ENCODE measurements around the gene OSTM1. TPM values are rescaled to one million over a fixed set of nuclear protein-coding genes. Genes with fewer than 3 reads are reported as not detected.

The OSTM1 gene
- total and polyA plus RNA-seq, 2 experiments from 2014 or later: 17.4 to 28.1 TPM

DNA sequence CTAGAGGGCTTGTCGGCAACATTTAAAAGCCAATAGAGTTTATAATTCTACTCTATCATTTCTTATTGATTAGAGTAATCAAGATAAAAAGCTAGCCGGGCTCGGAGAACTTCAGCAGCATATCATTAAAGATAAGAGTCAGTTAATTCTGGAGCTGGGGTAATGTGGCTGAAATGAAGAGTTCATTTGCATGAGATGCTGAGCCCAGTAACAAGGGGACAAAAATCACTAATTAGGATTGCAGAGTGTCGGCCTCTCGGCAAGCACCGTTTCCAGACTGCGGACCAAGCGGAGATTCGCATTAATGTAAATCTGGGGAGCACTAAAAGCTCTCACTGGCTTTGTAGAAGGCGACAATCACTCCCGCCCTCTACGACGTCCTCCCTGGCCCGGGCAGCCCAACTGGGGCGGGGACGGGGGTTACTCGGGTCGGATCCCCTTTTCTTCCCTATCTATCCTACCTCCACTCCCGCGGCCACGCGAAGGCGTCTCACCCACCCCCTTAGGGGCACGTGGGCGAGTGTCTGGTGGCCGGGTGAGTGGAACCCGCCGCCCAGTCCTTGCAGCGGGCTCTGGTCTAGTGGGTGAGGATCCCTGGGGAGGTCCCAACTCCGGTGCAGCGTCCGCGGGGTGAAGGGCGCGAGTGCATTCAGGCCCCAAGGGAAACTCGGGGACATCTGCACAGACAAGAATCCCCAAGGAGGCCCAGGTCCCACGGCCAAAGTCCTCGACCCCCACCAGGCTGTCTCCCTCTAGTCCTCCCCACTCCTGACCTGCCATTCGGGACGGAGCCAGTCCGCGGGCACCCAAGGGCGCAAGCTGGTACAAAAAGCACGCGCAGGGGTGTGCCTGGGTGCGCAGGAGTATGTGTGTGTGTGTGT, 42.2 kb upstream of the OSTM1 start (continued):
- TF ChIP-seq, protein P1, sequence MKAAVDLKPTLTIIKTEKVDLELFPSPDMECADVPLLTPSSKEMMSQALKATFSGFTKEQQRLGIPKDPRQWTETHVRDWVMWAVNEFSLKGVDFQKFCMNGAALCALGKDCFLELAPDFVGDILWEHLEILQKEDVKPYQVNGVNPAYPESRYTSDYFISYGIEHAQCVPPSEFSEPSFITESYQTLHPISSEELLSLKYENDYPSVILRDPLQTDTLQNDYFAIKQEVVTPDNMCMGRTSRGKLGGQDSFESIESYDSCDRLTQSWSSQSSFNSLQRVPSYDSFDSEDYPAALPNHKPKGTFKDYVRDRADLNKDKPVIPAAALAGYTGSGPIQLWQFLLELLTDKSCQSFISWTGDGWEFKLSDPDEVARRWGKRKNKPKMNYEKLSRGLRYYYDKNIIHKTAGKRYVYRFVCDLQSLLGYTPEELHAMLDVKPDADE (IDR thresholded peaks at IDR 0.05): no peak
- TF ChIP-seq ZNF114 (CRISPR knock-in tag; IDR thresholded peaks at IDR 0.05): no peak

- peak; percentile 6 for ATAC-seq
- peak; percentile 61 to 65 for TF ChIP-seq CTCF (conservative IDR thresholded peaks at IDR 0.05; ENCODE audit: low read depth in 2 of 2)
- TF ChIP-seq EZH2 (IDR thresholded peaks at IDR 0.05; ENCODE audit: low read depth, unreplicated experiment): peak; percentile 83
- TF ChIP-seq ZNF331 (CRISPR knock-in tag; IDR thresholded peaks at IDR 0.05; ENCODE audit: low read depth): no peak
- no peak for TF ChIP-seq JUNB (IDR thresholded peaks at IDR 0.05; ENCODE audit: unreplicated experiment)
- TF ChIP-seq, protein P2, sequence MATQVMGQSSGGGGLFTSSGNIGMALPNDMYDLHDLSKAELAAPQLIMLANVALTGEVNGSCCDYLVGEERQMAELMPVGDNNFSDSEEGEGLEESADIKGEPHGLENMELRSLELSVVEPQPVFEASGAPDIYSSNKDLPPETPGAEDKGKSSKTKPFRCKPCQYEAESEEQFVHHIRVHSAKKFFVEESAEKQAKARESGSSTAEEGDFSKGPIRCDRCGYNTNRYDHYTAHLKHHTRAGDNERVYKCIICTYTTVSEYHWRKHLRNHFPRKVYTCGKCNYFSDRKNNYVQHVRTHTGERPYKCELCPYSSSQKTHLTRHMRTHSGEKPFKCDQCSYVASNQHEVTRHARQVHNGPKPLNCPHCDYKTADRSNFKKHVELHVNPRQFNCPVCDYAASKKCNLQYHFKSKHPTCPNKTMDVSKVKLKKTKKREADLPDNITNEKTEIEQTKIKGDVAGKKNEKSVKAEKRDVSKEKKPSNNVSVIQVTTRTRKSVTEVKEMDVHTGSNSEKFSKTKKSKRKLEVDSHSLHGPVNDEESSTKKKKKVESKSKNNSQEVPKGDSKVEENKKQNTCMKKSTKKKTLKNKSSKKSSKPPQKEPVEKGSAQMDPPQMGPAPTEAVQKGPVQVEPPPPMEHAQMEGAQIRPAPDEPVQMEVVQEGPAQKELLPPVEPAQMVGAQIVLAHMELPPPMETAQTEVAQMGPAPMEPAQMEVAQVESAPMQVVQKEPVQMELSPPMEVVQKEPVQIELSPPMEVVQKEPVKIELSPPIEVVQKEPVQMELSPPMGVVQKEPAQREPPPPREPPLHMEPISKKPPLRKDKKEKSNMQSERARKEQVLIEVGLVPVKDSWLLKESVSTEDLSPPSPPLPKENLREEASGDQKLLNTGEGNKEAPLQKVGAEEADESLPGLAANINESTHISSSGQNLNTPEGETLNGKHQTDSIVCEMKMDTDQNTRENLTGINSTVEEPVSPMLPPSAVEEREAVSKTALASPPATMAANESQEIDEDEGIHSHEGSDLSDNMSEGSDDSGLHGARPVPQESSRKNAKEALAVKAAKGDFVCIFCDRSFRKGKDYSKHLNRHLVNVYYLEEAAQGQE (IDR thresholded peaks at IDR 0.05; ENCODE audit: unreplicated experiment): no peak
- TF ChIP-seq, protein P1 (IDR thresholded peaks at IDR 0.05): no peak
- no peak for TF ChIP-seq CREB1 (CRISPR knock-in tag; IDR thresholded peaks at IDR 0.05; ENCODE audit: low read depth)
- peak; percentile 72 for TF ChIP-seq EZH2phosphoT487 (IDR thresholded peaks at IDR 0.05; ENCODE audit: unreplicated experiment)
Measured at GRCh38 chr6:108115598-108116058, 41.1 kb upstream of the OSTM1 start.

More at GRCh38 chr6:108115598-108116058, 41.1 kb upstream of the OSTM1 start:
- Histone ChIP-seq H4K20me1 (replicated peaks; ENCODE audit: insufficient read depth) (peaks cover 8% of the 10 kb centered on the region; the same call in 1 of the 2 replicates), H2AFZ (peak overlapping the region; percentile 66), H3K36me3 (ENCODE audit: insufficient read depth) (no peaks in the 10 kb centered on the region), H3K79me2 (replicated peaks; ENCODE audit: insufficient read depth) (no peaks in the 10 kb centered on the region), H3K4me1 (ENCODE audit: insufficient read depth) (peaks cover 47% of the 10 kb centered on the region), H3K27ac (ENCODE audit: low read depth) (no peak overlapping the region), H3K9me2 (ENCODE audit: insufficient read depth) (no peaks in the 10 kb centered on the region), H3K27me3 (ENCODE audit: insufficient read depth) (peaks cover 100% of the 10 kb centered on the region), H3K4me2 (peak overlapping the region; percentile 85), H3F3A (replicated peaks; ENCODE audit: low read depth) (peaks cover 28% of the 10 kb centered on the region), H3K4me3 (peak overlapping the region; percentile 55)
- no peaks in the 10 kb centered on the region; the same call in 2 of the 3 replicates for H3K36me3 Mint-ChIP-seq (ENCODE audit: low read depth)
- H3K27me3 Mint-ChIP-seq (ENCODE audit: insufficient read depth, low read depth, poor library complexity): peaks cover 90% of the 10 kb centered on the region
- peak; percentile 80 for DNase-seq (ENCODE audit: low spot score)
- peaks cover 52% of the 10 kb centered on the region for H3K4me1 Mint-ChIP-seq
- peak overlapping the region; percentile 69 for H3K4me3 Mint-ChIP-seq
- peaks cover 4% of the 10 kb centered on the region; the same call in 2 of the 3 replicates for H3K9me3 Mint-ChIP-seq
- H3K27ac Mint-ChIP-seq: no peak overlapping the region

All from GM23338 (cell line).